HCT116 (cell line): ENCODE measurements around the gene PPP4R2. TPM values are rescaled to one million over a fixed set of nuclear protein-coding genes. Genes with fewer than 3 reads are reported as not detected.

Experiments used
- ATAC-seq: fragments of 200-7000 bp; cut with Tn5 transposase; 2 replicates; pipeline ENCODE4 v1.9.1; 2020; ENCODE audit warnings: mild to moderate bottlenecking, moderate library complexity
- BruUV-seq: library from RNA; stranded (reverse); fragments of 400-500 nt; replicated peaks from 2 replicates; lab custom pipeline; 2021; lab: Mats Ljungman, UMichigan
- CTCF ChIA-PET: fragments of 300-600 bp; sonication (Branson Sonifier 250); formaldehyde crosslinking; loops from one replicate; lab custom pipeline; 2021; ENCODE audit warnings: antibody characterized with exemption; lab: Charles Lee
- POLR2A ChIA-PET: fragments of 300-600, 350-600 bp; sonication (Branson Sonifier 250); formaldehyde crosslinking; loops from one replicate; lab custom pipeline; 2021; ENCODE audit warnings: antibody characterized with exemption; lab: Charles Lee
- RAD21 ChIA-PET, 2 experiments: fragments of 300-600 bp; sonication (Branson Sonifier 250); formaldehyde crosslinking; loops; one replicate each; lab custom pipeline; 2023; ENCODE audit warnings: low total read pairs in 2 of 2; ENCODE audit not compliant: uncharacterized antibody in 2 of 2, unreplicated experiment in 2 of 2, low non-redundant PET in 1 of 2; lab: Charles Lee
- DNase-seq: peaks from one replicate; pipeline ENCODE4 v3.0.0-alpha.2; 2010; ENCODE audit warnings: low read depth, low spot score
- H2AFZ ChIP-seq: fragments of 200-600 bp; shearing (Covaris generic), sonication (generic); 2 replicates; pipeline ENCODE4 v1.6.1; 2017; ENCODE audit warnings: low read depth, mixed run types, mixed read lengths, antibody characterized with exemption, low read length; ENCODE audit not compliant: poor library complexity, severe bottlenecking
- H3K27ac ChIP-seq: 2 replicates; pipeline ENCODE4 v1.5.1; 2012; ENCODE audit warnings: low read depth, low read length
- H3K27me3 ChIP-seq: fragments of 200-600 bp; sonication (generic); 2 replicates; pipeline ENCODE4 v1.6.1; 2016; ENCODE audit warnings: mixed run types, low read length, mixed read lengths; ENCODE audit not compliant: insufficient read depth
- H3K36me3 ChIP-seq, 2 experiments: fragments of 200-500 bp in 1 of 2; fragments of 200-600 bp in 1 of 2; sonication (Bioruptor generic) in 1 of 2; sonication (generic) in 1 of 2; 2 replicates each; pipeline versions ENCODE4 v1.5.1 to v1.6.1; 2014 to 2016; ENCODE audit warnings: low read length in 2 of 2, inconsistent platforms in 1 of 2, mixed read lengths in 1 of 2, mixed run types in 1 of 2; ENCODE audit not compliant: insufficient read depth in 2 of 2, control insufficient read depth in 1 of 2
- H3K4me1 ChIP-seq, 2 experiments: fragments of 200-600 bp in 1 of 2; sonication (generic) in 1 of 2; 2 replicates each; pipeline versions ENCODE4 v1.5.1 to v1.6.1; 2012 to 2017; ENCODE audit warnings: low read length in 2 of 2, inconsistent platforms in 1 of 2, mild to moderate bottlenecking in 1 of 2, mixed read lengths in 1 of 2, mixed run types in 1 of 2, moderate library complexity in 1 of 2; ENCODE audit not compliant: insufficient read depth in 2 of 2, control insufficient read depth in 1 of 2
- H3K4me2 ChIP-seq: fragments of 200-600 bp; sonication (generic); 2 replicates; pipeline ENCODE4 v1.6.1; 2017; ENCODE audit warnings: mixed run types, low read length, mixed read lengths
- H3K4me3 ChIP-seq, 2 experiments: fragments of 200-600 bp in 1 of 2; sonication (generic) in 1 of 2; replicated peaks in 1 of 2; 2 replicates each; pipeline ENCODE4 v1.5.1; 2011 to 2016; ENCODE audit warnings: low read length in 2 of 2, control low read depth in 1 of 2, low read depth in 1 of 2, mild to moderate bottlenecking in 1 of 2, mixed read lengths in 1 of 2, mixed run types in 1 of 2
- H3K79me2 ChIP-seq: fragments of 200-600 bp; sonication (generic); 2 replicates; pipeline ENCODE4 v1.6.1; 2017; ENCODE audit warnings: mild to moderate bottlenecking, mixed run types, low read length, moderate library complexity, mixed read lengths; ENCODE audit not compliant: insufficient read depth
- H3K9ac ChIP-seq: fragments of 200-600 bp; sonication (generic); 2 replicates; pipeline ENCODE4 v1.6.1; 2016; ENCODE audit warnings: low read length, mixed read lengths
- H3K9me2 ChIP-seq: fragments of 200-600 bp; sonication (generic), shearing (Covaris generic); 2 replicates; pipeline ENCODE4 v1.6.1; 2017; ENCODE audit warnings: mixed run types, mild to moderate bottlenecking, moderate library complexity; ENCODE audit not compliant: insufficient read depth
- H3K9me3 ChIP-seq, 2 experiments: fragments of 200-500 bp in 1 of 2; fragments of 200-600 bp in 1 of 2; sonication (Bioruptor generic) in 1 of 2; sonication (generic) in 1 of 2; 2 replicates each; pipeline ENCODE4 v1.6.1; 2014 to 2017; ENCODE audit warnings: low read length in 2 of 2, mixed read lengths in 2 of 2, inconsistent platforms in 1 of 2, low read depth in 1 of 2, mild to moderate bottlenecking in 1 of 2, mixed run types in 1 of 2, moderate library complexity in 1 of 2; ENCODE audit not compliant: control insufficient read depth in 1 of 2, insufficient read depth in 1 of 2
- H4K20me1 ChIP-seq: fragments of 200-600 bp; sonication (generic), shearing (Covaris generic); 2 replicates; pipeline ENCODE4 v1.6.1; 2017; ENCODE audit warnings: mixed run types, mild to moderate bottlenecking, moderate library complexity; ENCODE audit not compliant: insufficient read depth
- ATF3 ChIP-seq: IDR thresholded peaks from 2 replicates; pipeline ENCODE4 v1.6.1; 2012
- CBX3 ChIP-seq: IDR thresholded peaks from 2 replicates; pipeline ENCODE4 v1.6.1; 2012; ENCODE audit warnings: low read depth
- CEBPB ChIP-seq: IDR thresholded peaks from 2 replicates; pipeline ENCODE4 v1.6.1; 2012; ENCODE audit warnings: low read depth
- EGR1 ChIP-seq: IDR thresholded peaks from 2 replicates; pipeline ENCODE4 v1.6.1; 2012; ENCODE audit warnings: low read depth
- ELF1 ChIP-seq: IDR thresholded peaks from 2 replicates; pipeline ENCODE4 v1.6.1; 2012; ENCODE audit warnings: low read depth, borderline replicate concordance
- EZH2 ChIP-seq: fragments of 200-600 bp; sonication (generic); IDR thresholded peaks from 2 replicates; pipeline ENCODE4 v1.6.1; 2017; ENCODE audit warnings: antibody characterized with exemption, mixed run types
- FOSL1 ChIP-seq: IDR thresholded peaks from 2 replicates; pipeline ENCODE4 v1.6.1; 2012; ENCODE audit warnings: low read depth
- MAX ChIP-seq: IDR thresholded peaks from 2 replicates; pipeline ENCODE4 v1.6.1; 2012
- RAD21 ChIP-seq: IDR thresholded peaks from 2 replicates; pipeline ENCODE4 v1.6.1; 2012; ENCODE audit warnings: low read depth, mild to moderate bottlenecking
- SIN3A ChIP-seq: IDR thresholded peaks from 2 replicates; pipeline ENCODE4 v1.6.1; 2012; ENCODE audit warnings: low read depth
- SRF ChIP-seq: IDR thresholded peaks from 2 replicates; pipeline ENCODE4 v1.6.1; 2012; ENCODE audit warnings: low read depth
- TCF7L2 ChIP-seq: IDR thresholded peaks from 2 replicates; pipeline ENCODE4 v1.7.0; 2011; ENCODE audit warnings: borderline replicate concordance, inconsistent platforms; ENCODE audit not compliant: insufficient read depth, insufficient read length; ENCODE audit errors: extremely low read depth
- ZBTB33 ChIP-seq: IDR thresholded peaks from 2 replicates; pipeline ENCODE4 v1.6.1; 2011; ENCODE audit warnings: mild to moderate bottlenecking, low read length, moderate library complexity; ENCODE audit not compliant: insufficient replicate concordance; ENCODE audit errors: extremely low read depth
- ZFX ChIP-seq: fragments of 450-650 bp; IDR thresholded peaks from 2 replicates; pipeline ENCODE4 v1.6.1; 2017
- intact Hi-C: fragments of 100-400 bp; cut with micrococcal nuclease; formaldehyde crosslinking; loops from 2 replicates; pipeline ENCODE4 v1.10.0; 2022
- total RNA-seq: library from RNA; stranded (reverse); gene quantifications from one replicate; pipeline ENCODE4 v1.2.1, GENCODE V29; 2021; ENCODE audit not compliant: unreplicated experiment
- TF ChIP-seq, protein P1 (sequence below): IDR thresholded peaks from 2 replicates; pipeline ENCODE4 v1.6.1; 2012; ENCODE audit warnings: low read depth

Gene PPP4R2
- total RNA-seq, 1 experiment from 2014 or later: 72.5 TPM

- ChIA-PET RAD21 (no interaction called here), CTCF (interaction anchor here (1.3 kb wide), 1 partner anchor 405 kb away, joined by 3 read pairs; no protein-coding TSS in a partner anchor), POLR2A (no interaction called here)
- DNase-seq: no peak
- no peaks in the 10 kb centered on the region for H3K9me3 ChIP-seq
- no TSS peak for BruUV-seq
- H3K4me1 ChIP-seq: peaks cover 8 to 17% of the 10 kb centered on the region in 2 experiments
- H3K36me3 ChIP-seq: no peaks in the 10 kb centered on the region
- H3K4me2 ChIP-seq: no peak overlapping the region
- no peaks in the 10 kb centered on the region for H4K20me1 ChIP-seq
- no peak overlapping the region for H3K27ac ChIP-seq
- no peak overlapping the region for H3K9ac ChIP-seq
- intact Hi-C loops: no loop called here
- no peak for TF ChIP-seq ATF3
- TF ChIP-seq FOSL1: no peak
- TF ChIP-seq EZH2: no peak
- no peak for TF ChIP-seq RAD21
- TF ChIP-seq EGR1: no peak
- no peak for TF ChIP-seq CBX3
- H2AFZ ChIP-seq: no peak overlapping the region
- ATAC-seq: no peak
- no peaks in the 10 kb centered on the region for H3K79me2 ChIP-seq
- no peaks in the 10 kb centered on the region for H3K9me2 ChIP-seq
- no peak overlapping the region for H3K4me3 ChIP-seq
- H3K27me3 ChIP-seq: no peaks in the 10 kb centered on the region
These were observed 99.6 kb downstream of the PPP4R2 start for GRCh38 chr3:73096169-73096568.

DNA sequence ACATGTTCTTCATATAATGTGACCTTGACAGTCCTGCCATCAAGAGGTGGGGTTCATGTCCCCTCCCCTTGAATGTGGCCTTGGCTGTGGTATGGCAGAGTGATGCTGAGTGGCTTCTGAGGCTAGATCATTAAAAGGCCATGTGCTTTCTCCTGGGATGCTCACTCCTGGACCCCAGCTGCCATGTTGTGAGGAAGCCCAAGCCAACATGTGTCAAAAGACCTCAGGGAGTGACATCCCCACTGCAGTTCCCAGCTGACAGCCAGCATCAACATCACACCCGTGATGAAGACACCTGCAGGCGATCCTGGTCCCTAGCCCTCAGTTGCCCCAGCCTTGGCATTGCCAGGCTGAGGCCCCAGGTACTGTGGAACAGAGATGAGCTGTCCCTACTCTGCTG, 101.4 kb downstream of the PPP4R2 start:
- intact Hi-C loops: no loop called here
- CTCF ChIA-PET: no interaction called here
- Histone ChIP-seq H3K4me1 (peaks cover 8 to 17% of the 10 kb centered on the region in 2 experiments), H3K4me2 (no peak overlapping the region), H3K9me2 (no peaks in the 10 kb centered on the region), H3K36me3 (no peaks in the 10 kb centered on the region), H3K27ac (no peak overlapping the region), H2AFZ (no peak overlapping the region), H3K9me3 (no peaks in the 10 kb centered on the region), H3K9ac (no peak overlapping the region), H3K27me3 (no peaks in the 10 kb centered on the region), H4K20me1 (no peaks in the 10 kb centered on the region), H3K79me2 (no peaks in the 10 kb centered on the region), H3K4me3 (no peak overlapping the region)
- BruUV-seq: no TSS peak
- ATAC-seq (no peak), DNase-seq (no peak)
- POLR2A ChIA-PET: no interaction called here
- RAD21 ChIA-PET: no interaction called here
- no peak for TF ChIP-seq ELF1
- TF ChIP-seq, protein P1, sequence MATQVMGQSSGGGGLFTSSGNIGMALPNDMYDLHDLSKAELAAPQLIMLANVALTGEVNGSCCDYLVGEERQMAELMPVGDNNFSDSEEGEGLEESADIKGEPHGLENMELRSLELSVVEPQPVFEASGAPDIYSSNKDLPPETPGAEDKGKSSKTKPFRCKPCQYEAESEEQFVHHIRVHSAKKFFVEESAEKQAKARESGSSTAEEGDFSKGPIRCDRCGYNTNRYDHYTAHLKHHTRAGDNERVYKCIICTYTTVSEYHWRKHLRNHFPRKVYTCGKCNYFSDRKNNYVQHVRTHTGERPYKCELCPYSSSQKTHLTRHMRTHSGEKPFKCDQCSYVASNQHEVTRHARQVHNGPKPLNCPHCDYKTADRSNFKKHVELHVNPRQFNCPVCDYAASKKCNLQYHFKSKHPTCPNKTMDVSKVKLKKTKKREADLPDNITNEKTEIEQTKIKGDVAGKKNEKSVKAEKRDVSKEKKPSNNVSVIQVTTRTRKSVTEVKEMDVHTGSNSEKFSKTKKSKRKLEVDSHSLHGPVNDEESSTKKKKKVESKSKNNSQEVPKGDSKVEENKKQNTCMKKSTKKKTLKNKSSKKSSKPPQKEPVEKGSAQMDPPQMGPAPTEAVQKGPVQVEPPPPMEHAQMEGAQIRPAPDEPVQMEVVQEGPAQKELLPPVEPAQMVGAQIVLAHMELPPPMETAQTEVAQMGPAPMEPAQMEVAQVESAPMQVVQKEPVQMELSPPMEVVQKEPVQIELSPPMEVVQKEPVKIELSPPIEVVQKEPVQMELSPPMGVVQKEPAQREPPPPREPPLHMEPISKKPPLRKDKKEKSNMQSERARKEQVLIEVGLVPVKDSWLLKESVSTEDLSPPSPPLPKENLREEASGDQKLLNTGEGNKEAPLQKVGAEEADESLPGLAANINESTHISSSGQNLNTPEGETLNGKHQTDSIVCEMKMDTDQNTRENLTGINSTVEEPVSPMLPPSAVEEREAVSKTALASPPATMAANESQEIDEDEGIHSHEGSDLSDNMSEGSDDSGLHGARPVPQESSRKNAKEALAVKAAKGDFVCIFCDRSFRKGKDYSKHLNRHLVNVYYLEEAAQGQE: no peak
- no peak for TF ChIP-seq TCF7L2
- no peak for TF ChIP-seq CBX3
- TF ChIP-seq ZBTB33: no peak
- no peak for TF ChIP-seq ZFX
- TF ChIP-seq MAX: no peak
- no peak for TF ChIP-seq EZH2
- no peak for TF ChIP-seq SIN3A
- no peak for TF ChIP-seq ATF3
- TF ChIP-seq EGR1: no peak
- TF ChIP-seq FOSL1: no peak
- no peak for TF ChIP-seq CEBPB
- no peak for TF ChIP-seq SRF
